HepG2 (cell line): Measurements from ENCODE around the gene DLG5. TPM values are rescaled to one million over a fixed set of nuclear protein-coding genes. Genes with fewer than 3 reads are reported as not detected.

ENCODE experiments used
- CCAR2 ChIP-seq: fragments of 200-400 bp; formaldehyde crosslinking; optimal IDR thresholded peaks from 2 replicates; pipeline ENCODE3; 2018; ENCODE audit warnings: low read depth, mild to moderate bottlenecking, low read length, moderate library complexity
- DDIT3 ChIP-seq: sonication (generic); formaldehyde crosslinking; IDR thresholded peaks from 2 replicates; pipeline ENCODE4 v1.4.0; 2020; ENCODE audit warnings: mild to moderate bottlenecking, missing genetic modification reagents
- ERF ChIP-seq: IDR thresholded peaks from 2 replicates; pipeline ENCODE4 v1.6.1; 2018; ENCODE audit warnings: missing biosample characterization, missing genetic modification reagents
- FOXA3 ChIP-seq: IDR thresholded peaks from 2 replicates; pipeline ENCODE4 v1.6.1; 2016; ENCODE audit warnings: missing genetic modification reagents, missing compliant biosample characterization
- FOXM1 ChIP-seq: sonication (generic); formaldehyde crosslinking; IDR thresholded peaks from 2 replicates; pipeline ENCODE4 v1.5.0; 2020; ENCODE audit warnings: missing genetic modification reagents
- HDAC1 ChIP-seq: sonication (generic); formaldehyde crosslinking; IDR thresholded peaks from 2 replicates; pipeline ENCODE4 v1.5.1; 2020; ENCODE audit warnings: mild to moderate bottlenecking, missing genetic modification reagents
- HIVEP1 ChIP-seq: sonication (generic); formaldehyde crosslinking; IDR thresholded peaks from 2 replicates; pipeline ENCODE4 v1.4.0; 2020; ENCODE audit warnings: mild to moderate bottlenecking, missing genetic modification reagents
- JUNB ChIP-seq: sonication (generic); formaldehyde crosslinking; IDR thresholded peaks from 2 replicates; pipeline ENCODE4 v1.8.0; 2022; ENCODE audit warnings: missing genetic modification reagents, mild to moderate bottlenecking, borderline replicate concordance
- KAT7 ChIP-seq: IDR thresholded peaks from 2 replicates; pipeline ENCODE4 v1.6.1; 2018; ENCODE audit warnings: borderline replicate concordance, missing compliant biosample characterization
- KDM3A ChIP-seq: IDR thresholded peaks from 2 replicates; pipeline ENCODE4 v1.6.1; 2018; ENCODE audit warnings: low read depth, missing compliant biosample characterization
- NR2F2 ChIP-seq: IDR thresholded peaks from 2 replicates; pipeline ENCODE4 v1.6.1; 2012; ENCODE audit warnings: low read depth, inconsistent platforms, borderline replicate concordance
- NRL ChIP-seq: sonication (generic); formaldehyde crosslinking; IDR thresholded peaks from 2 replicates; pipeline ENCODE4 v1.5.0; 2020; ENCODE audit warnings: missing genetic modification reagents, mild to moderate bottlenecking, moderate library complexity, borderline replicate concordance
- PAX8 ChIP-seq: sonication (generic); formaldehyde crosslinking; IDR thresholded peaks from 2 replicates; pipeline ENCODE4 v1.8.0; 2022; ENCODE audit warnings: mild to moderate bottlenecking, missing genetic modification reagents, borderline replicate concordance
- RBFOX2 ChIP-seq: fragments of 200-400 bp; formaldehyde crosslinking; IDR thresholded peaks from 2 replicates; pipeline ENCODE4 v1.6.1; 2017; ENCODE audit warnings: low read depth, mild to moderate bottlenecking, low read length
- SAFB2 ChIP-seq: sonication (generic); formaldehyde crosslinking; IDR thresholded peaks from 2 replicates; pipeline ENCODE4 v1.5.1; 2020; ENCODE audit warnings: missing genetic modification reagents, low read depth, mild to moderate bottlenecking, borderline replicate concordance
- SP1 ChIP-seq, 2 experiments: fragments of 450-650 bp in 1 of 2; sonication (generic) in 1 of 2; formaldehyde crosslinking in 1 of 2; IDR thresholded peaks; 2 replicates each; pipeline versions ENCODE4 v1.4.0 to v1.6.1; 2016 to 2020; ENCODE audit warnings: missing genetic modification reagents in 1 of 2
- ZNF225 ChIP-seq: sonication (generic); formaldehyde crosslinking; IDR thresholded peaks from 2 replicates; pipeline ENCODE4 v1.4.0; 2020; ENCODE audit warnings: mild to moderate bottlenecking, missing genetic modification reagents
- ZNF350 ChIP-seq: sonication (generic); formaldehyde crosslinking; IDR thresholded peaks from 2 replicates; pipeline ENCODE4 v1.4.0; 2020; ENCODE audit warnings: mild to moderate bottlenecking, low read depth, missing genetic modification reagents, borderline replicate concordance
- ZNF484 ChIP-seq: sonication (generic); formaldehyde crosslinking; IDR thresholded peaks from 2 replicates; pipeline ENCODE4 v1.5.1; 2020; ENCODE audit warnings: mild to moderate bottlenecking, low read depth, missing genetic modification reagents, borderline replicate concordance
- ZNF510 ChIP-seq: sonication (generic); formaldehyde crosslinking; IDR thresholded peaks from 2 replicates; pipeline ENCODE4 v1.4.0; 2020; ENCODE audit warnings: low read depth, mild to moderate bottlenecking, missing genetic modification reagents
- ZNF552 ChIP-seq: sonication (generic); formaldehyde crosslinking; IDR thresholded peaks from 2 replicates; pipeline ENCODE4 v1.9.0; 2022; ENCODE audit warnings: missing genetic modification reagents, mild to moderate bottlenecking, borderline replicate concordance
- ZNF841 ChIP-seq: sonication (generic); formaldehyde crosslinking; IDR thresholded peaks from 2 replicates; pipeline ENCODE4 v1.8.1; 2023; ENCODE audit warnings: missing genetic modification reagents, borderline replicate concordance
- ZSCAN12 ChIP-seq: sonication (generic); formaldehyde crosslinking; IDR thresholded peaks from 2 replicates; pipeline ENCODE4 v1.9.0; 2021; ENCODE audit warnings: mild to moderate bottlenecking, missing genetic modification reagents
- ZSCAN22 ChIP-seq: sonication (generic); formaldehyde crosslinking; IDR thresholded peaks from 2 replicates; pipeline ENCODE4 v1.4.0; 2020; ENCODE audit warnings: mild to moderate bottlenecking, missing genetic modification reagents
- polyA plus RNA-seq, 8 experiments: library from polyadenylated mRNA; depleted of rRNA in 3 of 8; stranded (reverse) in 7 of 8; unstranded in 1 of 8; fragments of >200 nt; fragmentation: Illumina TruSeq in 4 of 8; extraction: Trizol in 4 of 8; gene quantifications; 2 replicates each; pipeline versions ENCODE4 v1.2.1 to v1.2.3, GENCODE V29; 2011 to 2016; ENCODE audit warnings: low read depth in 4 of 8, missing spikeins in 1 of 8, mixed read lengths in 1 of 8; ENCODE audit not compliant: insufficient read depth in 1 of 8
- total RNA-seq, 5 experiments: library from RNA; depleted of rRNA; stranded (reverse); fragments of >200 nt; fragmentation: Illumina TruSeq; extraction: Trizol; gene quantifications; 2 replicates each; pipeline ENCODE4 v1.2.3, GENCODE V29; 2016; ENCODE audit warnings: low read depth in 1 of 5
- TF ChIP-seq, protein P1 (sequence below): sonication (generic); formaldehyde crosslinking; IDR thresholded peaks from 2 replicates; pipeline ENCODE4 v1.4.0; 2020; ENCODE audit warnings: mild to moderate bottlenecking, low read depth, missing genetic modification reagents
- TF ChIP-seq, protein P2 (sequence below): sonication (generic); formaldehyde crosslinking; IDR thresholded peaks from 2 replicates; pipeline ENCODE4 v1.4.0; 2020; ENCODE audit warnings: missing genetic modification reagents
- TF ChIP-seq, protein P3 (sequence below): sonication (generic); formaldehyde crosslinking; IDR thresholded peaks from 2 replicates; pipeline ENCODE4 v1.4.0; 2020; ENCODE audit warnings: missing genetic modification reagents, mild to moderate bottlenecking, borderline replicate concordance

The DLG5 gene
- total and polyA plus RNA-seq, 2 of the 13 experiments (the other 11 are each of a cell fraction or from before 2014, with no cell fraction given), result 15.5 to 18.2 TPM

DNA sequence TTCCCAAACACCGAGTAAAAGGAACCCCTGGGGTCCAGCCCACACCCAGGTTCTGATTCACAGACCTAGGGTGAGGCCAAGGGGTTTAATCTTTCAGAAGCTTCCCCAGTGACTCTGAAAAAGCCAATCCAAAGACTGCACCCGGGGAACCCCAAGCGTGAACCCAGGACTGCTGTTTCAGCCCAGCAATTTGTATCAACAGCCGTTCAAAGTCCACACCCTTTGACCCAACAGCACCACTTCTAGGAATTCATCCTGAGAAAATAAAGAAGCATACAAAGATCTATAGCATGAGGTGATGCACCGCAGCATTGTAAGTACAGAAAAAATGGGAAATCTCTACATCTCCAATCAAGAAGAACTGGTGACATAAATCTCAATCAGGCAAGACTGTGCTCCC, 24.4 kb downstream of the DLG5 start (continued):
- TF ChIP-seq, protein P1, sequence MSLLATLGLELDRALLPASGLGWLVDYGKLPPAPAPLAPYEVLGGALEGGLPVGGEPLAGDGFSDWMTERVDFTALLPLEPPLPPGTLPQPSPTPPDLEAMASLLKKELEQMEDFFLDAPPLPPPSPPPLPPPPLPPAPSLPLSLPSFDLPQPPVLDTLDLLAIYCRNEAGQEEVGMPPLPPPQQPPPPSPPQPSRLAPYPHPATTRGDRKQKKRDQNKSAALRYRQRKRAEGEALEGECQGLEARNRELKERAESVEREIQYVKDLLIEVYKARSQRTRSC (CRISPR knock-in tag), result no peak
- TF ChIP-seq ZNF841 (CRISPR knock-in tag), result no peak
- TF ChIP-seq NRL, result no peak
- TF ChIP-seq FOXM1 (CRISPR knock-in tag), result no peak
- TF ChIP-seq ZNF225 (CRISPR knock-in tag), result no peak
- TF ChIP-seq HDAC1 (CRISPR knock-in tag), result peak; percentile 35; the same call in 1 of the 2 replicates
- TF ChIP-seq ZSCAN22, result no peak
- no peak for TF ChIP-seq ERF (CRISPR knock-in tag)
- TF ChIP-seq CCAR2, result no peak
- no peak for TF ChIP-seq HIVEP1 (CRISPR knock-in tag)
- no peak for TF ChIP-seq ZNF552 (CRISPR knock-in tag)
- TF ChIP-seq PAX8, result no peak
- no peak for TF ChIP-seq JUNB
- no peak for TF ChIP-seq KAT7 (CRISPR knock-in tag)
- TF ChIP-seq SP1 (IDR thresholded peaks at IDR 0.05), result no peak
- no peak for TF ChIP-seq SP1 (CRISPR knock-in tag; IDR thresholded peaks at IDR 0.05)
- peak; percentile 41 for TF ChIP-seq FOXA3
- TF ChIP-seq, protein P2, sequence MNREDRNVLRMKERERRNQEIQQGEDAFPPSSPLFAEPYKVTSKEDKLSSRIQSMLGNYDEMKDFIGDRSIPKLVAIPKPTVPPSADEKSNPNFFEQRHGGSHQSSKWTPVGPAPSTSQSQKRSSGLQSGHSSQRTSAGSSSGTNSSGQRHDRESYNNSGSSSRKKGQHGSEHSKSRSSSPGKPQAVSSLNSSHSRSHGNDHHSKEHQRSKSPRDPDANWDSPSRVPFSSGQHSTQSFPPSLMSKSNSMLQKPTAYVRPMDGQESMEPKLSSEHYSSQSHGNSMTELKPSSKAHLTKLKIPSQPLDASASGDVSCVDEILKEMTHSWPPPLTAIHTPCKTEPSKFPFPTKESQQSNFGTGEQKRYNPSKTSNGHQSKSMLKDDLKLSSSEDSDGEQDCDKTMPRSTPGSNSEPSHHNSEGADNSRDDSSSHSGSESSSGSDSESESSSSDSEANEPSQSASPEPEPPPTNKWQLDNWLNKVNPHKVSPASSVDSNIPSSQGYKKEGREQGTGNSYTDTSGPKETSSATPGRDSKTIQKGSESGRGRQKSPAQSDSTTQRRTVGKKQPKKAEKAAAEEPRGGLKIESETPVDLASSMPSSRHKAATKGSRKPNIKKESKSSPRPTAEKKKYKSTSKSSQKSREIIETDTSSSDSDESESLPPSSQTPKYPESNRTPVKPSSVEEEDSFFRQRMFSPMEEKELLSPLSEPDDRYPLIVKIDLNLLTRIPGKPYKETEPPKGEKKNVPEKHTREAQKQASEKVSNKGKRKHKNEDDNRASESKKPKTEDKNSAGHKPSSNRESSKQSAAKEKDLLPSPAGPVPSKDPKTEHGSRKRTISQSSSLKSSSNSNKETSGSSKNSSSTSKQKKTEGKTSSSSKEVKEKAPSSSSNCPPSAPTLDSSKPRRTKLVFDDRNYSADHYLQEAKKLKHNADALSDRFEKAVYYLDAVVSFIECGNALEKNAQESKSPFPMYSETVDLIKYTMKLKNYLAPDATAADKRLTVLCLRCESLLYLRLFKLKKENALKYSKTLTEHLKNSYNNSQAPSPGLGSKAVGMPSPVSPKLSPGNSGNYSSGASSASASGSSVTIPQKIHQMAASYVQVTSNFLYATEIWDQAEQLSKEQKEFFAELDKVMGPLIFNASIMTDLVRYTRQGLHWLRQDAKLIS (CRISPR knock-in tag), result no peak
- no peak for TF ChIP-seq ZNF350
- TF ChIP-seq ZNF484 (CRISPR knock-in tag), result no peak
- peak; percentile 67; the same call in 1 of the 2 replicates for TF ChIP-seq NR2F2
- no peak for TF ChIP-seq DDIT3 (CRISPR knock-in tag)
- no peak for TF ChIP-seq RBFOX2
- no peak for TF ChIP-seq ZNF510
- TF ChIP-seq, protein P3, sequence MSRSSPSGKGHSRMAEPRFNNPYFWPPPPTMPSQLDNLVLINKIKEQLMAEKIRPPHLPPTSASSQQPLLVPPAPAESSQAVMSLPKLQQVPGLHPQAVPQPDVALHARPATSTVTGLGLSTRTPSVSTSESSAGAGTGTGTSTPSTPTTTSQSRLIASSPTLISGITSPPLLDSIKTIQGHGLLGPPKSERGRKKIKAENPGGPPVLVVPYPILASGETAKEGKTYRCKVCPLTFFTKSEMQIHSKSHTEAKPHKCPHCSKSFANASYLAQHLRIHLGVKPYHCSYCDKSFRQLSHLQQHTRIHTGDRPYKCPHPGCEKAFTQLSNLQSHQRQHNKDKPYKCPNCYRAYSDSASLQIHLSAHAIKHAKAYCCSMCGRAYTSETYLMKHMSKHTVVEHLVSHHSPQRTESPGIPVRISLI (CRISPR knock-in tag), result no peak
- TF ChIP-seq SAFB2 (CRISPR knock-in tag), result no peak
- TF ChIP-seq KDM3A (CRISPR knock-in tag), result no peak
- TF ChIP-seq ZSCAN12 (CRISPR knock-in tag), result no peak
